ENCODE results near the gene SDC4.

DNA sequence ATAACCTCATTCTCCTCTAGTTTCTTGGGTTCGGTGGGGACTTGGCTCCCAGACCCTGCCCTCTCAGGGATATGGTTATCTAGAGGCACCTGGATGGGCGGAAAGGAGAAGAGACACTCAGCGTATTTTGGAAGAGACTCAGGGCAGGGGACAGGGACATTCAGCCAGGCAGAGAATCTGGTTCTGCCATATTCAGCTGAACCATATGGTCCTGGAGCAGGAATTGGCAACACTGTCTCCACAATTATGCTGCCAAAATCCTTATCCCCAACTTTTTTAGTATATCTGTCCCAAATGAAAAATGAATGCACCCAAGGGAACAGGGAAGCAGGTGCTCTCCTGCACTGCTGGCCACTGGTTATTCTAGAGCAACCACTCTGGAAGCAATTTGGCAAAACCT, 17.7 kb downstream of the SDC4 start:
- TF ChIP-seq CTCF (IDR thresholded peaks at IDR 0.05) (no peak), POLR2AphosphoS5 (IDR thresholded peaks at IDR 0.05; ENCODE audit: low read depth, low read length) (no peak), GABPA (IDR thresholded peaks at IDR 0.05; ENCODE audit: low read depth) (no peak), YY1 (IDR thresholded peaks at IDR 0.05; ENCODE audit: low read depth) (no peak), EP300 (IDR thresholded peaks at IDR 0.05; ENCODE audit: borderline replicate concordance in 1 of 2, low read depth in 1 of 2, low read length in 1 of 2) (no peak), RCOR1 (IDR thresholded peaks at IDR 0.05; ENCODE audit: low read length) (no peak), SIN3A (IDR thresholded peaks at IDR 0.05; ENCODE audit: borderline replicate concordance, low read depth, low read length) (no peak), TAF1 (IDR thresholded peaks at IDR 0.05; ENCODE audit: borderline replicate concordance, low read depth, low read length) (no peak), RAD21 (IDR thresholded peaks at IDR 0.05; ENCODE audit: low read length) (no peak), REST (IDR thresholded peaks at IDR 0.05; ENCODE audit: low read depth, low read length) (no peak), EZH2phosphoT487 (IDR thresholded peaks at IDR 0.05; ENCODE audit: borderline replicate concordance, low read depth) (no peak)
